Measurements from ENCODE around the gene CWC22. TPM values are rescaled to one million over a fixed set of nuclear protein-coding genes. Genes with fewer than 3 reads are reported as not detected.

Gene CWC22
- total RNA-seq, 1 experiment from 2014 or later = 34.0 TPM

DNA sequence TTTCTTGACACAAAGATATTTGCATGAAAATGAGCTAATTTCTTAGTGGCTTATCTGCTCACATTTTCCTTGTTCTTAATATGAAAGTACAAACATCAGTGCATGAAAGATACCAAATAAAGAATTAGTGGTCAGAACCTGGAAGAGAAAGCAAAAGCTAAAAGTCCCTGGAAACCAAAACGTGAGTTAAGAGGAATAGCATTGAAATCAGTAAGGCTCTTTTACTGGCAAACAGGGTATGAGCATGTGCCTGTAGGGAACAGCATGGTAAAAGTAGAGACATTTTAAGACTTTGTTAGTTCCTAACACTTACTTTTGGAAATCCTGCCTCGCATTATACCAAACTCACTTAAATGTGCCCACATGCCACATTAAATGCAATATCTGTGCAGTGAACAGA lies 31.9 kb upstream of the CWC22 start:
- intact Hi-C loops (cut with micrococcal nuclease) = no loop called here
- CTCF ChIA-PET = interaction anchor here (0.7 to 2.2 kb wide), 5 partner anchors 17 to 35 kb away, joined by 3 to 6 read pairs (median 6); no protein-coding TSS in a partner anchor

DNA sequence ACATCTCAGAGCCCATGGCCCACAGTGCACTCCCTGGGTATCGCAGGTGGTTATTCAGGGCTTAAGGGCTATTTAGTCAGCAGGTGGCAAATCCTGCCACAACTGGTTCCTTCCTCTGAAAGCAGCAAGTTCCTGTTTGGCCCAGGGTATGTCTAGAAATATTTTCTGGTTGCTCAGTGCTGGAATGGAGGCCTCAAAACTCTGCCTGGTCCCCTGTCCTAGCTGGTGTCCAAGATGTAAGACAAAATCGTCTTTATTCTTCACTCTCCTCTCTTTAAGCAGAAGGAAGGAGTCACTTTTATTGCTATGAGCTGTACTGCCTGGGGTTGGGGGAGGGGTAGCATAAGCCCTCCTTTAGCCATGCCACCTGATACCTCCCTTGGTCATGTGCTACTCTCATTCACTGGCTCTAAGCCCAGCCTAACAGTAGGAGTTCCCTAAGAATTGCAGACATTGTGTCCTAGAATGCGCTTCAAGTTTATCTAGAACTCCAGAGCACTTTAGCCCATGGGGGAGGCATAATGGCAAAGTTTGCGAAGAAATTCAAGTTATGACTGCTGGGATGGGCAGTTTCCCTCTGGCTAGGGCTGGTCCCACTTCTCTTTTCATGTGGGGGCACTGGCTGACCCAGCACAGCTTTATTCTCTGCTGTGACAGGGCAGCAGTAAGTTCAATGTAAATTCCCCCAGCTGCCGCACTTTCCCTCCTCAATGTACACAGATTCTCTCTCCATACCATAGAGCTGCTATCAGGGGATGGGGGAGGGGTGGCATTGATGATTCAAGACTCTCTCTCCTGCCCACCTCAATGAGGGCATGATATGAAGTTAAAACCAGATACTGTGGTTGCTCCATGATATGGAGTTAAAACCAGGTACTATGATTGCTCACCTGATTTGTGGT lies 27.1 kb upstream of the CWC22 start:
- H3K36me3 Mint-ChIP-seq (ENCODE audit: insufficient read depth, unreplicated experiment) = no peaks in the 10 kb centered on the region
- H3K4me1 Mint-ChIP-seq (ENCODE audit: insufficient read depth, unreplicated experiment) = peaks cover 7% of the 10 kb centered on the region
- H3K27me3 Mint-ChIP-seq (ENCODE audit: insufficient read depth, unreplicated experiment) = no peaks in the 10 kb centered on the region
- H3K4me3 Mint-ChIP-seq (ENCODE audit: unreplicated experiment) = no peak overlapping the region
- CTCF ChIA-PET = no interaction called here
- TF ChIP-seq, protein P1, sequence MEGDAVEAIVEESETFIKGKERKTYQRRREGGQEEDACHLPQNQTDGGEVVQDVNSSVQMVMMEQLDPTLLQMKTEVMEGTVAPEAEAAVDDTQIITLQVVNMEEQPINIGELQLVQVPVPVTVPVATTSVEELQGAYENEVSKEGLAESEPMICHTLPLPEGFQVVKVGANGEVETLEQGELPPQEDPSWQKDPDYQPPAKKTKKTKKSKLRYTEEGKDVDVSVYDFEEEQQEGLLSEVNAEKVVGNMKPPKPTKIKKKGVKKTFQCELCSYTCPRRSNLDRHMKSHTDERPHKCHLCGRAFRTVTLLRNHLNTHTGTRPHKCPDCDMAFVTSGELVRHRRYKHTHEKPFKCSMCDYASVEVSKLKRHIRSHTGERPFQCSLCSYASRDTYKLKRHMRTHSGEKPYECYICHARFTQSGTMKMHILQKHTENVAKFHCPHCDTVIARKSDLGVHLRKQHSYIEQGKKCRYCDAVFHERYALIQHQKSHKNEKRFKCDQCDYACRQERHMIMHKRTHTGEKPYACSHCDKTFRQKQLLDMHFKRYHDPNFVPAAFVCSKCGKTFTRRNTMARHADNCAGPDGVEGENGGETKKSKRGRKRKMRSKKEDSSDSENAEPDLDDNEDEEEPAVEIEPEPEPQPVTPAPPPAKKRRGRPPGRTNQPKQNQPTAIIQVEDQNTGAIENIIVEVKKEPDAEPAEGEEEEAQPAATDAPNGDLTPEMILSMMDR (IDR thresholded peaks at IDR 0.05; ENCODE audit: unreplicated experiment) = no peak
- H3K9me3 Mint-ChIP-seq (ENCODE audit: unreplicated experiment) = peaks cover 16% of the 10 kb centered on the region
- no peak overlapping the region for H3K27ac Mint-ChIP-seq (ENCODE audit: low read depth, unreplicated experiment)
- POLR2A ChIA-PET = no interaction called here
- intact Hi-C loops (cut with micrococcal nuclease) = no loop called here
- BruUV-seq (replicated peaks) = no TSS peak
- DNase-seq (ENCODE audit: unreplicated experiment) = peak; percentile 92

More for the DNA sequence above, 31.9 kb upstream of the CWC22 start:
- H3K4me3 Mint-ChIP-seq (ENCODE audit: unreplicated experiment) = no peak overlapping the region
- no peaks in the 10 kb centered on the region for H3K9me3 Mint-ChIP-seq (ENCODE audit: unreplicated experiment)
- H3K36me3 Mint-ChIP-seq (ENCODE audit: insufficient read depth, unreplicated experiment) = no peaks in the 10 kb centered on the region
- DNase-seq (ENCODE audit: unreplicated experiment) = no peak
- TF ChIP-seq, protein P1 (IDR thresholded peaks at IDR 0.05; ENCODE audit: unreplicated experiment) = no peak
- peaks cover 22% of the 10 kb centered on the region for H3K4me1 Mint-ChIP-seq (ENCODE audit: insufficient read depth, unreplicated experiment)
- POLR2A ChIA-PET = interaction anchor here (0.6 to 2.5 kb wide), 4 partner anchors 14 to 867 kb away, joined by 3 to 14 read pairs (median 4); no protein-coding TSS in a partner anchor
- H3K27ac Mint-ChIP-seq (ENCODE audit: low read depth, unreplicated experiment) = no peak overlapping the region
- no peaks in the 10 kb centered on the region for H3K27me3 Mint-ChIP-seq (ENCODE audit: insufficient read depth, unreplicated experiment)
- BruUV-seq (replicated peaks) = no TSS peak

DNA sequence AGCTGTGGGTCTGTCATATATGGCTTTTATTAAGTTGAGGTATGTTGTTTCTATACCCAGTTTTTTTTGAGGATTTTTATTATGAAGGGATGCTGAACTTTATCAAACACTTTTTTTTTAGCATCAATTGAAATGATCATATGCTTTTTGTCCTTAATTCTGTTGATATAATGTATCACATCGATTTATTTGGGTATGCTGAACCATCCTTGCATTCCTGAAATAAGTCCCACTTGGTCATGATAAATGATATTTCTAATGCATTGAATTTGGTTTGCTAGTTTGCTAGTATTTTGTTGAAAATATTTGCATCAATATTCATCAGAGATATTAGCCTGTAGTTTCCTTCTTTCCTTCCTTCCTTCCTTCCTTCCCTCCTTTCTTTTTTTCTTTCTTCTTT lies 22.5 kb upstream of the CWC22 start:
- TF ChIP-seq, protein P1 (IDR thresholded peaks at IDR 0.05; ENCODE audit: unreplicated experiment) = no peak
- POLR2A ChIA-PET = no interaction called here
- Mint-ChIP-seq H3K27me3 (ENCODE audit: insufficient read depth, unreplicated experiment) (no peaks in the 10 kb centered on the region), H3K4me3 (ENCODE audit: unreplicated experiment) (no peak overlapping the region), H3K9me3 (ENCODE audit: unreplicated experiment) (peaks cover 26% of the 10 kb centered on the region), H3K27ac (ENCODE audit: low read depth, unreplicated experiment) (no peak overlapping the region), H3K4me1 (ENCODE audit: insufficient read depth, unreplicated experiment) (peaks cover 7% of the 10 kb centered on the region), H3K36me3 (ENCODE audit: insufficient read depth, unreplicated experiment) (no peaks in the 10 kb centered on the region)
- CTCF ChIA-PET = no interaction called here
- no peak for DNase-seq (ENCODE audit: unreplicated experiment)
- no TSS peak for BruUV-seq (replicated peaks)
- intact Hi-C loops (cut with micrococcal nuclease) = no loop called here

DNA sequence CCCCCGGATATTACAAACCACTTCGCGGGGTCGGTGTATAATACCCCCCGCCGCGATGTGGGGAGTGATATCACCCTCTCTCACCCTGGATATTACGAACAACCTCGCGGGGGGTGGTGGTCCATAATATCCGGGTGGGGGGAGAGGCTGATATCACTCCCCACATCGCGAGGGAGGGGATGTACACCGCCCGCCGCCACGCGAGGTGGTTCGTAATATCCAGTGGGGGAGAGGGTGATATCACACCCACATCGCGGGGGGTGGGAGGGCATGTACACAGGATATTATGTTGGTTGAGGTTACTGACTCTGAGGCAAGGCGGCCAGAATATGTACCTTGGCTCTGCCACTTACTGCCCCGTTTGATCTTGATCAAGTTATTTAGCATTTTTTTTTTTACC lies 14.8 kb upstream of the CWC22 start:
- CTCF ChIA-PET = interaction anchor here (1.5 kb wide), 1 partner anchor 18 kb away, joined by 6 read pairs; no protein-coding TSS in a partner anchor
- Mint-ChIP-seq H3K4me3 (ENCODE audit: unreplicated experiment) (no peak overlapping the region), H3K4me1 (ENCODE audit: insufficient read depth, unreplicated experiment) (peaks cover 10% of the 10 kb centered on the region), H3K9me3 (ENCODE audit: unreplicated experiment) (no peaks in the 10 kb centered on the region), H3K27ac (ENCODE audit: low read depth, unreplicated experiment) (no peak overlapping the region), H3K27me3 (ENCODE audit: insufficient read depth, unreplicated experiment) (no peaks in the 10 kb centered on the region), H3K36me3 (ENCODE audit: insufficient read depth, unreplicated experiment) (no peaks in the 10 kb centered on the region)
- POLR2A ChIA-PET = interaction anchor here (0.8 to 1.6 kb wide), 2 partner anchors 11 to 16 kb away, joined by 3 to 4 read pairs; no protein-coding TSS in a partner anchor
- DNase-seq (ENCODE audit: unreplicated experiment) = no peak
- intact Hi-C loops (cut with micrococcal nuclease) = no loop called here
- BruUV-seq (replicated peaks) = no TSS peak
- TF ChIP-seq, protein P1 (IDR thresholded peaks at IDR 0.05; ENCODE audit: unreplicated experiment) = no peak

Measured in MCF 10A (cell line).